Occipital lobe (tissue), 2 donors: ENCODE data around the gene UBR3. TPM values are rescaled to one million over a fixed set of nuclear protein-coding genes. Genes with fewer than 3 reads are reported as not detected.
"Not testable (repeated sequence)": the region's sequence is repeated elsewhere in the genome, so short reads cannot be mapped to it uniquely, and the experiment has no call there.

ENCODE experiments used
- DNase-seq: peaks from one replicate; lab custom pipeline; 2025; lab: John Stamatoyannopoulos, UW
- total RNA-seq: library from RNA; depleted of rRNA; stranded (reverse); fragments of >200 nt; gene quantifications from one replicate; pipeline ENCODE4 v1.2.3, GENCODE V29; 2014

Gene UBR3
- total RNA-seq: 135 TPM

GRCh38 chr2:169827272-169828140, at the start of gene UBR3:
TSS of gene UBR3 (plus strand) at chr2:169827454. CDS start at chr2:169827508, 54 bp downstream.
- DNase-seq: peak; percentile 84

GRCh38 chr2:169778446-169778845, 48.8 kb upstream of the UBR3 start:
- DNase-seq: no peak

GRCh38 chr2:169781249-169782013, 45.8 kb upstream of the UBR3 start:
- no peak for DNase-seq

- no peak for DNase-seq
Observed at GRCh38 chr2:169782513-169782912, 44.7 kb upstream of the UBR3 start.

GRCh38 chr2:169790581-169790980, 36.7 kb upstream of the UBR3 start:
- no peak for DNase-seq

GRCh38 chr2:169795181-169795580, 32.1 kb upstream of the UBR3 start:
- no peak for DNase-seq

- no peak for DNase-seq
Observed at GRCh38 chr2:169796441-169796840, 30.8 kb upstream of the UBR3 start.

- DNase-seq: no peak
Observed at GRCh38 chr2:169797601-169798000, 29.7 kb upstream of the UBR3 start.

- no peak for DNase-seq
Observed at GRCh38 chr2:169798397-169798717, 28.9 kb upstream of the UBR3 start.

GRCh38 chr2:169798718-169799592, 28.3 kb upstream of the UBR3 start, which contains the start of gene SSB:
TSS of gene SSB (plus strand) at chr2:169798871. CDS start at chr2:169800961, 2,090 bp downstream.
- DNase-seq: peak; percentile 87

- DNase-seq: no peak
Observed at GRCh38 chr2:169803480-169803879, 23.8 kb upstream of the UBR3 start.

GRCh38 chr2:169806586-169806985, 20.7 kb upstream of the UBR3 start:
- no peak for DNase-seq

GRCh38 chr2:169808221-169808620, 19.0 kb upstream of the UBR3 start:
- DNase-seq: no peak

- no peak for DNase-seq
Observed at GRCh38 chr2:169815849-169816248, 11.4 kb upstream of the UBR3 start.

GRCh38 chr2:169816961-169817360, 10.3 kb upstream of the UBR3 start:
- not testable (repeated sequence) for DNase-seq

GRCh38 chr2:169817369-169817768, 9.9 kb upstream of the UBR3 start:
- not testable (repeated sequence) for DNase-seq

- no peak for DNase-seq
Observed at GRCh38 chr2:169818241-169818640, 9.0 kb upstream of the UBR3 start.

GRCh38 chr2:169819106-169819505, 8.1 kb upstream of the UBR3 start:
- no peak for DNase-seq

- not testable (repeated sequence) for DNase-seq
Observed at GRCh38 chr2:169820101-169820500, 7.2 kb upstream of the UBR3 start.

- no peak for DNase-seq
Observed at GRCh38 chr2:169822036-169822435, 5.2 kb upstream of the UBR3 start.

GRCh38 chr2:169822785-169823392, 4.4 kb upstream of the UBR3 start:
- DNase-seq: no peak
